GM19238 (cell line): ENCODE results near the gene GPR146.
A peak's percentile ranks its signal among the peaks of the same experiment; 100 is the strongest.
"Not testable (repeated sequence)": the region's sequence is repeated elsewhere in the genome, so short reads cannot be mapped to it uniquely, and the experiment has no call there.

ENCODE experiments used
- DNase-seq: peaks from one replicate; pipeline ENCODE4 v3.0.0; 2011; ENCODE audit warnings: low spot score; ENCODE audit not compliant: insufficient read length

GPR146 gene

DNA sequence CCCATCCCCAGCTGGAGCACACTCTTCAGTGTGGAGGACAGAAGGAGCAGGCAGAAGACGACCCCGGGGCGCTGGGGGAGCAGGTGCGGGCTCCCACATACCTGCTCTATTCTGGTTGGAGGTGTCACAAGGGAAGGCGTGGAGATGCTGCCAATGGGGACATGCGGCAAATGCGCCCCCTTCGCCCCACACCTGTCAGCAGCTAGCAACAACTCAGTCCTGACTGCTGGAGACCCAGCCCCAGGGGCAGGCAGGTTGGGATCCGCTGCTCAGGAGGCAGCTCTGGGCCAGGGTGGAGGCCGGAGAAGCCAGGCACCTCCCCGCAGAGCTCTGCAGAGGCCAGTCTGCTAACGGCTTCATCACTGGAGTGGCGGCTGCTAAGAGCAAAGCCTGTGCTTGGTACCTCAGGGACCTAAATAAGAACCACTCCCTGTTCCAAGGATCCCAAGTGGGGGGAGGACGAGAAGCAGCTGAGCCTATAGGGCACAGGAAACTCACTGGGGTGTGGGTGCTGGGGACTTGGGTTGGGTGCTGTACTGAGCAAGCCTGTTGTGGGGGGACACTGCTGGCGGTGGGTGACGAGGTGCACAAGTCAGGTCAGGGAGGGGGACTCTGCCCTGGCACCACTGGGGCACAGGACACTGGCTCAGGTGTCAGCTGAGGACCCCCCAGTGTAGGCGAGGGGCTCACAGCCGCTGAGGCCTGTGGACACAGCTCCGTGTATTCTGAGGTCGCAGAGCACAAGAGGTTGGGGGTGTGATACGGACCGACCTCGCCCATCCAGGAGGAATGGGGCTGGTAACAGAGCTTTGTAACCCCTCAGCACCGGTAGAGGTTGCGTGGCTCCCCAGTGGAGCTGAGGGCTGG lies 19.2 kb upstream of the GPR146 start:
- no peak for DNase-seq

DNA sequence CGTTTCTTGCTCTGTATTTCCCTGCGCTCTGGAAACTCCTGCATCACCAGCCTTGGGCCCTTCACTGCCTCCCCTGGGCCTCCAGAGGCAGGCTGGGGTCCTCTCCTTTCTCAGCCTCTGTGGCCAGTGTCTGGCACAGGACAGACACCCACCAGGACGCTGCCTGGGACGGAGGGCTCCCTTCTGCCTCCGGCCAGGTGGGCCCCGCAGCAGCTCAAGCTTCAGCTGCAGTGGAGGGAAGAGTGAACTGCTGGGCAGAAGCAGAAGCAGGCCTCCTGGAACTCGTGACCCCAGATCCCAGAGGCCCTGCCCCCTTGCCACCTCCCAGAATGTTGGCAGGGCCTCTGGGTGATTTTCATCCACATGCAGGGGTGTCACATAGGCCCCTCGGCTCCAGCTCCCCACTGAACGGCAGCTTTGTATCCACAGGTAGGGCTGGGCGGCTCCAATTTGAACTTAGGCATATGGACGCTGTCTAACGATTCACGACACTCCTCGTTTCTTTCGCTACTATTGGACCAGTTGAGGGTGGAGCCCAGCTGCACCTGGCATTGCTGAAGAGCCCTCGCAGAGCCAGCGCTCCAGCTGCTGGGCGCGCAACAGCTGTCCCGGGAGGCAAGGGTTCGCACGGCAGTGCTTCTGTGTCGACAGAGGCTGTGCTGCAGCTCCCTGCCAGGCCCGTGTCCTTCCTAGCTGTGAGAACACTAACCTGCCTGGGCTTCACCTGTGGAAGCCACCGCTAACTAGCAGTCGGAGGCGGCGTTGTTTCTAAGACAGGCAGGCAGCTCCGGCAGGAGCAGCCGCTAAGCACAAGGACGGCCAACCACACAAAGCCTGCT lies 18.4 kb upstream of the GPR146 start:
- no peak for DNase-seq

DNA sequence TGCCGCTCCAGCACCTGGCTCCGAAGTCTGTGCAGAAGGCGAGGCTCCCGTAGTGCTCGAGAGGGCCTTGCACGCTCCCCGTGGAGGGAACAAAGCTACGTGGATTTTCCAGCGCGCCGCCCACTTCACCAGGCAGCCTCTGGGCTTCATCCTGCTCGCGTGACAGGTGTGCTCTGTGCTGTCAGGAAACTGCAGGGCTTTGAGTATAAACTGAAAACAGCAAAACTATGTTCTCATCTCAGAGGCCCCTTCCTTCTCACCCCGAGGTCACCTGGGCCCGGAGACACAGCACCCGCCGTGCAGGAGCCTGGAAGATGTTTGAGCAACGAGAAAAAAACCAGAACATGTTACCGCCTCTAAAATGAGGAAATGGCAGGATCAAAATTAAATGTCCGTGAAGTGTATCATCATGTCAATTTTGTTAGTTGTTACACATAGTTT lies 17.6 kb upstream of the GPR146 start:
- no peak for DNase-seq

DNA sequence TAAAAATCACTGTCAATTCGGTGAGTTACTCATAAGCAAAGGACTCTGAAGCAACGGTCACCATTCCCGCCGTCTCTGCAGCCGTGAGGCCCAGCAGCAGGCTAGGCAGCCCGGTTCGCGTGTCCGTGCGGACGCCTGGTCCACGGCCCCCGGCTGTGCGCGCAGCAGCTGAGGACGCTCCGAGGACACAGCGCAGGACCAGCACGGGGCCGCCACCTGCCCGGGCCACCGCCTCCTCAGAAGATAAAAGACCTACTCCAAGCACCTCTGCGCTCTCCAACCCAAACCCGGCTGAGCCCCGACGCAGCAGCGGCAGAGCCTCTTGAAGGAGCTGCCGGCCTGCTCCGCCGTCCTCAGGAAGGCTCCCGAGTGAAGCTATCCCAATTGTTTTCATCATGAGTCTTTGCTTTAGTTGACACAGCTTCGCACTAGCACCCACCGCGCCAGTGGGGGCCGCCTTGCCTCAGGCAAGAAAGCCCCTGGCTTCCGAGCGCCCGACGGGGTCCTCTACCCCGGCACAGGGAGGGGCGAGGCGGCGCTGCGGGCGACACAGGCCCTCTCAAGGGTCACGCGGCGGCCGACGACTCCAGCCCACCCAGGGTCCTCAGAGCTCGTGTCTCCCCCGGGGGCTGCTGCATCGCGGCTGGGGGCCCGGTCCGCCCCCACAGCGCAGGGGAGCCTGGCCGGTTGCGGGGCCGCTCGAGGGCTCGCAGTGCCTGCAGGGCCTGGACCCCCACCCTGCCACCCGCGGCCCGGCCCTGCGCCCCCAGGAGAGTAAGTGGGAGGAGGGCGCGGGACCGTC lies 16.9 kb upstream of the GPR146 start:
- DNase-seq, result no peak

DNA sequence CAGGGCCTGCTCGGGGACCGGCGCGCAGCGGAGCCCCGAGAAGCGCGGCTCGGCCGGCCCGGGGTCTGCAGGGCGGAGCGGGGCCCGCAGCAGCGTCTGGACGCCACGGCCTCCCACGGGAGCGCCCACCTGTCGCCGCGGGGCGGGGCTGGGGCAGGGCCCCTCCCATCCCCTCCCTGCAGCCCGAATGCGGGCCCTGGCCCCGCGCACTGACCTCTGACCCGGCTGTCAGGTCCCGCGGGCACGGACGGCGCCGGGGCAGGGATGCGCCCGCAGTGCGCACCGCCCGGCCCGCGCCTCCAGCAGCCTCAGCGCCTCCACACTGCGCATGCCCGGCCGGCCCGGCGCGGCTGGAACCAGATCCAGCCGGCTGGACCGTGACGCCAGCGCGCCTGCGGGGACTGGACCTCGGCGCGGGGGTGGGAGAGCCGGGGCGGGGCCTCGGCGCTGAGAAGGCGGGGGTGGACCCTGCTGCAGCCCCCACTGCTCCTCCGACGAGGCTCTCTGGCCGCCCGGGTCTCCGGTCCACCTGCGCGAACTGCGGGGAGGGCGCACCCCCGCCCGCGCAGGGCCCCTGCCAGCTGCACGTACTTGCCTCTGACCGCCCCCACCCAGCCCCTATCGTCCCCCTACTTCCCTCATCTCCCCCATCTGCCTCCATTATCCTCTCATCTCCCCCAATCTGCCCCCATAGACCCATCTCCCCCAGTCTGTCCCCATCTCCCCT lies 16.1 kb upstream of the GPR146 start:
- peak; percentile 96 for DNase-seq

DNA sequence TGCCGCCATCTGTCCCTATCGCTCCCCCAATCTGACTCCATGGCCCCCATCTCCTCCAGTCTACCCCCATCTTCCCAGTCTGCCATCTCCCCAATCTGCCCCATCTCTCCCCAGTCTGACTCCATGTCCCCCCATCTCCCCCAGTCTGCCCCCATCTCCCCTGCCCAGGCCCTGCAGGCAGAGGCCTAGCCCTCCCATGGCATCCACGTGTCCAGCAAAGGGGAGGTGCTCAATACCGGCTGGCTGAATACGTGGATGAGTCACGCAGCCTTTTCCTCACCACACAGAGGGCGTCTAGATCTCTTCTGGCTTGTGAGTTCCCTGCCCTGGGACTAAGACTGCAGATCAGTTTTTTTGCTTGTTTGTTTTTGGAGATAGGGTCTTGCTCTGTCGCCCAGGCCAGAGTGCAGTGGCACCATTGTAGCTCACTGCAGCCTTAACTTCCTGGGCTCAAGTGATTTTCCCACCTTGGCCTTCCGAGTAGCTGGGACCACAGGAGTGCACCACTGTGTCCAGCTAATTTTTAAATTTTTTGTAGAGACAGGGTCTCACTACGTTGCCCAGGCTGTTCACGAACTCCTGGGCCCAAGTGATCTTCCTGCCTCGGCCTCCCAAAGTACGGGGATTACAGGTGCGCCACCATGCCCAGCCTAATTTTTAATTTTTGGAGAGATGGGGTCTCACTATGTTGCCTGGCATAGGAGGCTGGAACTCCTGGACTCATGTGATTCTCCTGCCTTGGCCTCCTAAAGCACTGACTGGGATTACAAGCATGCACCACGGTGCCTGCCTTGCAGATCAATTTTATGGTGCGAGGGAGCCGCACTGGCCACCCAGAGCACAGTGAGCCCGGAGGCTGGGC lies 15.3 kb upstream of the GPR146 start:
- DNase-seq, result peak; percentile 81

DNA sequence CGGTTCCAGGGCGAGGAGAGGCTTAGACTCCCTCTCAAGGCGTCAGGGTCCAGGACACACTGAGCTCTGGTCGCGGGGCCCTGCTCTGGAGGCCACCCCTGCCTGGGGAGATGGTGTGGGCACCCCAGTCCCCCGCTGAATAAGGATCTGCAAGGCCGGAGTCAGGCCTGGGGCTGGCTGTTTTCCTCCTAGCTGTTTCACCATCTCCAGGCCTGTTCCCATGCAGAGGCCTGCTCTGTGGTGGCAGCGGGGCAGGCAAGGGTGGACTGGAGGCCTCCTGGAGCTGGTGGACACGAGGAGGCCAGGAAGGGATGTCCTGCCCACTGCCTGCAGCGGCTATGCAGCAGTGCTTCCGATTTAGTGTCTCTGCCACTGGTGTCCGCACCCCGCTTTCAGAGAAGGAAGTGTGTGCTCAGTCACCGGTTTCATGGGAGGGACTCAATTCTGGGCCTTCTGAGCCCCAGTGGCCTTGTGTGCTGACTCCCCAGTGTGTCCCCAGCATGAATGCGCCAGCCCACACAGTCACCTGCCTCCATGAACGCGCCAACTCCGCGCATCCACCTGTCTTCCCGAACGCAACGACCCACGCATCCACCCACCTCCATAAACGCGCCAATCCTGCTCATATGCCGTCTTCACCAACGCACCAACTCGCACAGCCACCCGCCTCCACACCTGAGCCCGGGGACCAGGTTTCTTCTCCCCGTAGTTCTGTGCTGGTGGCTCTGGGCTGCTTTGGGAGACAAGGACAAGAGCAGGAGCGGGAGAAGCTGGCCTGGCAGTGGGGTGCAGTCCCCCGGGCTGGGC lies 14.5 kb upstream of the GPR146 start:
- no peak for DNase-seq

DNA sequence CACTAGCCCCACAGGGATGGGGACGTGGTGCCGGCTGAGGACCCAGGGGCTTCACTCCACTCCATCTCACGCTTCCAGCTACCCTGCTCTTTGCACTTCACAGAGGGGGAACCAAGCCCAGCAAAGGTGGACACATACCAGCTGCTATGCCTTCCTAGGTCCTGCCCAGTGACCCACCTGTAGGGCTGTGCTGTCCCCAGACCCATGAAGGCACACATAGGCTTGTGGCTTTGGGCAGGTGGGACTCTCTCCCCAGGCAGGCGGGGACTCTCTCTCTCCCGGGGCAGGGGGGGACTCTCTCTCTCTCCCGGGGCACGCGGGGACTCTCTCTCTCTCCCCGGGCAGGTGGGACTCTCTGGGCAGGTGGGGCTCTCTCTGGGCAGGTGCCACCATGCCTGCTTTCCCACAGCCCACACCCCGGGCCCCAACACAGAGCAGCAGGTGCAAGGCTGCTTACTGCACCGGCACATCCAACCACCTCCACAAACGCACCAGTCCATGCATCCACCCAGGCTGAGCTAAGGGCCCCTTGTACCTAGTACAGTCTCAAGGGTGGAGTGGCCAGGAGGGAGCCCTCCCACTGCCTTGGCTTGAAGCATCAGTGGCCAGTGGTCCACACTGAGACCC lies 13.8 kb upstream of the GPR146 start:
- no peak for DNase-seq

DNA sequence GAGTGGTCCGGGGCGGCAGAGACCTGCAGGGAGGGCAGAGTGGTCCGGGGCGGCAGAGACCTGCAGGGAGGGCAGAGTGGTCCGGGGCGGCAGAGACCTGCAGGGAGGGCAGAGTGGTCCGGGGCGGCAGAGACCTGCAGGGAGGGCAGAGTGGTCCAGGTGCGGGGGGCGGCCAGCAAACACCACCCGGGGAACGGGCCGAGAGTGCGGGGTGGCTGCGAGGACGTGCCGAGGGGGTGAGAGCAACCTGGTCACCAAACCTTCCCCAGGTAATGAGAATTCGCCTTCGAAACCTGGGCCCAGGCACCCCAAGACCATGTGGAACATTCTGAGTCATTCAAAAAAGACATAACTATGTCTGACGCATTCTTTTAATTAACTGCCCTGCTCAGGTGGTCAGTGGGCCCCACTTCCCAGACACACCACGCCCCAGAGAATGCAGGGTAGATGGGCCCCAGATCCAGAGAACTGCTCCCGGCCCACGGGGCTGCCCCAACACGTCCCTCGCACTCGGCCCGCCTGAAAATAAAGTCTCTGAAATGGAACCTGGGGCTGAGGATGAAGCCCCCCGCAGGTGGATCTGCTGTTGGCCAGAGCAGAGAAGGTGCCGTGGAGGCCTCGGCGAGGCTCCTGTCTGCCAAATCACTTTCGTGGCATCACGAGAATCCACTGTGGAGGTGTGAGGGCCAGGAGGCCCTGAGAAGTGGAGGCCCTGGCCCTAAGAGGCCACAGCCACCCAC lies 12.5 kb upstream of the GPR146 start:
- DNase-seq, result no peak

GRCh38 chr7:1032536-1033181 lies 11.7 kb upstream of the GPR146 start:
- no peak for DNase-seq

DNA sequence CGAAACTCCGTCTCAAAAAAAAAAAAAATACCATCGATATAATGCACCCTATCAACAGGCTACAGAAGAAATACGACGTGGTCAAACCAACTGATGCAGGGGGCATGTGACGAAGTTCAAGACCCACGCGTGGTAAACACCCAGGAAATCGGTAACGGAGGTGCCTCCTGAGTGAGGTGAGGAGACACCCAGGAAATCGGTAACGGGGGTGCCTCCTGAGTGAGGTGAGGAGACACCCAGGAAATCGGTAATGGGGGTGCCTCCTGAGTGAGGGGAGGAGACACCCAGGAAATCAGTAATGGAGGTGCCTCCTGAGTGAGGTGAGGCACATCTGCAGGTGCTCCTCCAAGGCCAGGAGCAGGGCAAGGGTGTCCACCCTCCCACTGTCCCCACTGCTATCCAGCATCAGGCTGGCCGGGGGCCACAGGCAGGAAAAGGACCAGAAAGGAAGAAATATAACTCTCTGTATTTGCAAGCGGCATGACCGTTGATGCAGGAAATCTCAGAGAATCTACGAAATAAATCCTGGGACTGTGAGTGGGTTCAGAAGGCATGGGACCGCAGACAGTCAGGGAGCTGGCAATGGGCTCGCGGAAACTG lies 10.7 kb upstream of the GPR146 start:
- DNase-seq, result no peak

- DNase-seq, result not testable (repeated sequence)
Observed at GRCh38 chr7:1034769-1035168, 9.6 kb upstream of the GPR146 start.

GRCh38 chr7:1036164-1036928 lies 8.0 kb upstream of the GPR146 start:
- DNase-seq, result not testable (repeated sequence)

DNA sequence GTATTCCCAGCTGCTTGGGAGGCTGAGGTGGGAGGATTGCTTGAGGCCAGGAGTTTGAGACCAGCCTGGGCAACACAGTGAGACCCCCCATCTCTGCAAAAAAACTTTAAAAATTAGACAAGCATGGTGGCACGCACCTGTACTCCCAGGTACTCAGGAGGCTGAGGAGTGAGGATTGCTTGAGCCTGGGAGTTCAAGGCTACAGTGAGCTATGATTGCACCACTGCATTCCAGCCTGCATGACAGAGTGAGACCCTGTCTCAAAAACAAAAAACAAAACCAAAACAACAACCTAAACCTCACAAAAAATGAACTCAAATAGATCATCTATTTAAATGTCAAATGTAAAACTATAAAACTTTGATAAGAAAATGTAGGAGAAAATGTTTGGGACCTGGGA lies 4.1 kb upstream of the GPR146 start:
- not testable (repeated sequence) for DNase-seq

GRCh38 chr7:1040790-1041189 lies 3.6 kb upstream of the GPR146 start:
- DNase-seq, result no peak
